CD4-positive, alpha-beta T cell treated with Interleukin-17A for 4 hours (primary cell): Measurements from ENCODE around the gene NEK7.

Experiments used
- DNase-seq: peaks from one replicate; pipeline ENCODE4 v3.0.0-alpha.2; 2020; ENCODE audit warnings: mixed read lengths

NEK7 gene

GRCh38 chr1:198364471-198364870 is 207.7 kb downstream of the NEK7 start:
- DNase-seq, result no peak

DNA sequence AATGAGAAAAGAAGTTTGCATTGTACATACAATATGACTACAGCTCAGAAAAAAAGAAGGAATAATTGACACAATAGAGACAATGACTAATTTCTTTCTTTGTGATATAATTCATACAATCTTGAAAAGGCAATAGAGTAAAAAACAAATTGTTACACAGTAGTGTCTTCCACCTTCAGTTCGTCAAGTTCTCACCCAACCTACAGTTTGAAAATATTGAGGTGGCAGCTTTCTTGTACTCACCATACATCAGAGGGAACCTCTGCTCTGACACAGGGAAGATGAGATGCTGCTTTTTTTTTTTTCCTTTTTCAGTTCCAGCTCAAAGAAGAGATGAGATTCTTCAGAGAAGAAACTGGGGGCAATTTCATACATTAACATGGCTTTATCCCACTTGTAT is 210.5 kb downstream of the NEK7 start:
- DNase-seq, result no peak

DNA sequence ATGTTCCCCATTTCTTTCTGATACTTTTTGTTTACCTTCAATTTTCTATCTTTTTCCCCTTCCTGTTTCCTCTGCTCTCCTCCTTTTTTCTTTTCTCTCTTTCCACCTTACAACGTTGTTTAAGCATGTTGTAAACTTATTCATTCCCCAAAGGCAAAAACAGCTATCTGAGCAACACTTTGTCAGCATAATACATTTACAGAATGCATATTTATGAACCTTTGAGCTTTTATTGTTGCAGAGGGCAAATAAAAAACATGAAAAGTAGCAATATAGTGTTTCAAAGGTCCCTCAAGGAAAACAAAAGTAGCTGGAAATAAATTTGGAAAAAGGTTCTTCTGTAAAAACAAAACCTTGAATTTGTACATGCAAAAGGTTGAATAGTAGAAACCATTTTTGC is 214.2 kb downstream of the NEK7 start:
- DNase-seq, result no peak
